Neural cell (in vitro differentiated cells): ENCODE measurements around the gene FRMD4A. TPM values are rescaled to one million over a fixed set of nuclear protein-coding genes. Genes with fewer than 3 reads are reported as not detected.

Source experiments
- H2AFZ ChIP-seq: fragments of 200-600, 300-800 bp; sonication (generic), shearing (Covaris generic); 2 replicates; pipeline ENCODE4 v1.6.0; 2014; ENCODE audit warnings: low read depth, mild to moderate bottlenecking, antibody characterized with exemption, low read length, moderate library complexity
- H3F3A ChIP-seq: fragments of 200-600 bp; shearing (Covaris generic); 2 replicates; pipeline ENCODE4 v1.6.1; 2016; ENCODE audit warnings: mild to moderate bottlenecking, moderate library complexity, mixed read lengths, antibody characterized with exemption, low read length; ENCODE audit not compliant: insufficient read depth, poor library complexity, severe bottlenecking
- H3K27ac ChIP-seq: fragments of 200-600, 300-800 bp; sonication (generic), shearing (Covaris generic); 2 replicates; pipeline ENCODE4 v1.5.1; 2014; ENCODE audit warnings: mild to moderate bottlenecking, low read length, moderate library complexity
- H3K27me3 ChIP-seq: fragments of 300-800, 200-600 bp; sonication (generic), shearing (Covaris generic); 2 replicates; pipeline ENCODE4 v1.6.0; 2014; ENCODE audit warnings: mild to moderate bottlenecking, low read depth, low read length, moderate library complexity; ENCODE audit not compliant: insufficient read depth
- H3K36me3 ChIP-seq: fragments of 300-800, 200-600 bp; sonication (generic), shearing (Covaris generic); 2 replicates; pipeline ENCODE4 v1.5.1; 2014; ENCODE audit warnings: mild to moderate bottlenecking, antibody characterized with exemption, low read length, moderate library complexity; ENCODE audit not compliant: insufficient read depth
- H3K4me2 ChIP-seq: fragments of 300-800, 200-600 bp; sonication (generic), shearing (Covaris generic); 2 replicates; pipeline ENCODE4 v1.6.0; 2014; ENCODE audit warnings: mild to moderate bottlenecking, low read length
- H3K4me3 ChIP-seq: fragments of 300-800, 200-600 bp; sonication (generic), shearing (Covaris generic); 2 replicates; pipeline ENCODE4 v1.5.1; 2014; ENCODE audit warnings: mild to moderate bottlenecking, low read length, moderate library complexity
- H3K79me2 ChIP-seq: fragments of 200-600 bp; shearing (Covaris generic); replicated peaks from 2 replicates; pipeline ENCODE4 v1.6.0; 2014; ENCODE audit warnings: mild to moderate bottlenecking, low read length, moderate library complexity; ENCODE audit not compliant: insufficient read depth
- H3K9ac ChIP-seq: fragments of 300-800, 200-600 bp; sonication (generic), shearing (Covaris generic); 2 replicates; pipeline ENCODE4 v1.6.1; 2016; ENCODE audit warnings: mild to moderate bottlenecking, low read length, mixed read lengths
- H3K9me2 ChIP-seq: fragments of 200-600 bp; shearing (Covaris generic); 2 replicates; pipeline ENCODE4 v1.6.1; 2016; ENCODE audit warnings: mild to moderate bottlenecking, low read length, mixed read lengths; ENCODE audit not compliant: insufficient read depth
- H3K9me3 ChIP-seq: fragments of 200-600, 300-800 bp; sonication (generic), shearing (Covaris generic); 2 replicates; pipeline ENCODE4 v1.6.1; 2016; ENCODE audit warnings: mild to moderate bottlenecking, mixed run types, low read length, moderate library complexity, mixed read lengths
- H4K20me1 ChIP-seq: fragments of 200-600 bp; shearing (Covaris generic); 2 replicates; pipeline ENCODE4 v1.6.1; 2016; ENCODE audit warnings: mild to moderate bottlenecking, mixed run types; ENCODE audit not compliant: insufficient read depth
- EP300 ChIP-seq: fragments of 450-650 bp; conservative IDR thresholded peaks from 2 replicates; pipeline ENCODE4 v1.6.1; 2014; ENCODE audit warnings: antibody characterized with exemption, mild to moderate bottlenecking, moderate library complexity; ENCODE audit not compliant: poor library complexity, severe bottlenecking
- EZH2 ChIP-seq: fragments of 200-600, 300-800 bp; shearing (Covaris generic), sonication (generic); IDR thresholded peaks from 2 replicates; pipeline ENCODE4 v1.6.1; 2014; ENCODE audit warnings: antibody characterized with exemption, low read length, borderline replicate concordance, mild to moderate bottlenecking; ENCODE audit not compliant: insufficient read depth, poor library complexity, severe bottlenecking
- MXI1 ChIP-seq: fragments of 450-650 bp; conservative IDR thresholded peaks from 2 replicates; pipeline ENCODE4 v1.6.1; 2014; ENCODE audit warnings: antibody characterized with exemption, mild to moderate bottlenecking; ENCODE audit not compliant: poor library complexity, severe bottlenecking
- POLR2AphosphoS5 ChIP-seq: IDR thresholded peaks from 2 replicates; pipeline ENCODE4 v1.6.1; 2012
- RAD21 ChIP-seq: fragments of 450-650 bp; conservative IDR thresholded peaks from 2 replicates; pipeline ENCODE4 v1.6.1; 2014; ENCODE audit warnings: antibody characterized with exemption, mild to moderate bottlenecking, moderate library complexity
- REST ChIP-seq: IDR thresholded peaks from 2 replicates; pipeline ENCODE4 v1.6.1; 2012; ENCODE audit warnings: borderline replicate concordance
- SMC3 ChIP-seq: fragments of 450-650 bp; conservative IDR thresholded peaks from 2 replicates; pipeline ENCODE4 v1.6.1; 2014; ENCODE audit warnings: antibody characterized with exemption, mild to moderate bottlenecking, moderate library complexity; ENCODE audit not compliant: poor library complexity
- TAF1 ChIP-seq: IDR thresholded peaks from 2 replicates; pipeline ENCODE4 v1.6.1; 2012; ENCODE audit warnings: low read depth
- polyA plus RNA-seq: library from polyadenylated mRNA; depleted of rRNA; stranded (reverse); fragments of >200 nt; gene quantifications from 2 replicates; pipeline ENCODE4 v1.2.3, GENCODE V29; 2014
- TF ChIP-seq, protein P1 (sequence below): fragments of 450-650 bp; IDR thresholded peaks from 2 replicates; pipeline ENCODE4 v1.5.1; 2014; ENCODE audit warnings: antibody characterized with exemption, mild to moderate bottlenecking, moderate library complexity; ENCODE audit not compliant: poor library complexity, severe bottlenecking

FRMD4A gene
- polyA plus RNA-seq, 1 donor from 2014 or later: 36.5 TPM

- no peaks in the 10 kb centered on the region for H3F3A ChIP-seq
- H3K9me2 ChIP-seq: no peaks in the 10 kb centered on the region
- H3K9me3 ChIP-seq: no peaks in the 10 kb centered on the region
- H3K36me3 ChIP-seq: peaks cover 19% of the 10 kb centered on the region
- H3K4me2 ChIP-seq: no peak overlapping the region
- no peaks in the 10 kb centered on the region for H4K20me1 ChIP-seq
- TF ChIP-seq POLR2AphosphoS5 (no peak), RAD21 (no peak), TAF1 (no peak), SMC3 (no peak), EP300 (no peak), REST (no peak), EZH2 (no peak), MXI1 (no peak)
- TF ChIP-seq, protein P1, sequence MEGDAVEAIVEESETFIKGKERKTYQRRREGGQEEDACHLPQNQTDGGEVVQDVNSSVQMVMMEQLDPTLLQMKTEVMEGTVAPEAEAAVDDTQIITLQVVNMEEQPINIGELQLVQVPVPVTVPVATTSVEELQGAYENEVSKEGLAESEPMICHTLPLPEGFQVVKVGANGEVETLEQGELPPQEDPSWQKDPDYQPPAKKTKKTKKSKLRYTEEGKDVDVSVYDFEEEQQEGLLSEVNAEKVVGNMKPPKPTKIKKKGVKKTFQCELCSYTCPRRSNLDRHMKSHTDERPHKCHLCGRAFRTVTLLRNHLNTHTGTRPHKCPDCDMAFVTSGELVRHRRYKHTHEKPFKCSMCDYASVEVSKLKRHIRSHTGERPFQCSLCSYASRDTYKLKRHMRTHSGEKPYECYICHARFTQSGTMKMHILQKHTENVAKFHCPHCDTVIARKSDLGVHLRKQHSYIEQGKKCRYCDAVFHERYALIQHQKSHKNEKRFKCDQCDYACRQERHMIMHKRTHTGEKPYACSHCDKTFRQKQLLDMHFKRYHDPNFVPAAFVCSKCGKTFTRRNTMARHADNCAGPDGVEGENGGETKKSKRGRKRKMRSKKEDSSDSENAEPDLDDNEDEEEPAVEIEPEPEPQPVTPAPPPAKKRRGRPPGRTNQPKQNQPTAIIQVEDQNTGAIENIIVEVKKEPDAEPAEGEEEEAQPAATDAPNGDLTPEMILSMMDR: no peak
- H3K9ac ChIP-seq: no peak overlapping the region
- H3K27me3 ChIP-seq: no peaks in the 10 kb centered on the region
- no peak overlapping the region for H3K27ac ChIP-seq
- no peak overlapping the region for H2AFZ ChIP-seq
- no peaks in the 10 kb centered on the region for H3K79me2 ChIP-seq
- no peak overlapping the region for H3K4me3 ChIP-seq
These were observed 708.8 kb downstream of the FRMD4A start for GRCh38 chr10:13621931-13622330.

- Histone ChIP-seq H2AFZ (no peak overlapping the region), H3K27ac (no peak overlapping the region), H3K9me2 (no peaks in the 10 kb centered on the region), H3K4me2 (no peak overlapping the region), H3K9ac (no peak overlapping the region), H3K36me3 (peaks cover 14% of the 10 kb centered on the region), H3K79me2 (no peaks in the 10 kb centered on the region), H3F3A (no peaks in the 10 kb centered on the region), H3K4me3 (no peak overlapping the region), H3K27me3 (no peaks in the 10 kb centered on the region), H4K20me1 (no peaks in the 10 kb centered on the region), H3K9me3 (no peaks in the 10 kb centered on the region)
- no peak for TF ChIP-seq MXI1
These were observed 713.6 kb downstream of the FRMD4A start for GRCh38 chr10:13617116-13617515.

DNA sequence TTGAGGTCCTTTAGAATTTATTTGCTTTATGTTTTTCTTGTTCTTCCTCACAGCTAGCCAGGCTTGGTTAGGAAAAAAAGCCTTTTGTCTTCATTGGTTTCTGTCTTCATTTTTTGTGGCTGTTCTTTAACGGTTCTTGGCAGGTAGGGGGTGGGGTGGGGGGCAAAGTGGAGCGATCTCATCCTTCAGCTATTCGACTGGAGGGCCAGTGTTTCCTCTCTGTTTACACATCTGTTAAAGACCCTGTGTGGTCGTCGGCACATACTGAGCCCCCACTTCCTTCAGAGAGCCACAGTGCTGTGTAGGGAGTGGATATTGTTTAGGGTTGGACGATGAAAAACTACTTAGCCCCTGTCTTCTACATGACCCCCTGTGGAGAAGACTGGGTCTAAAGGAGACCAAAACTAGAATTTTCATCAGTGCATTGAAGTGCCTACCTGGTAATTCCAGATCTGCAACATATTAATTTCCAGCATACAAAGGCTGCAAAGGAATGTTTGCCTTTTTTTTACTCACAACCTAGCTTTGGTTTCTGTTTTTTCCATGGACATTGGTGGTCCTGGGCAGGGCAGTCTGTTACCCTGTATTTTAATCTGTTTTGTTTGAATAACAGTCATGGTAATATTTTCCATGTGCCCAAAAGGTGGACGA, 714.9 kb downstream of the FRMD4A start:
- Histone ChIP-seq H3K9ac (no peak overlapping the region), H3K4me2 (no peak overlapping the region), H2AFZ (no peak overlapping the region)

More for the DNA sequence above, 714.9 kb downstream of the FRMD4A start:
- no peaks in the 10 kb centered on the region for H3K27me3 ChIP-seq
- no peak overlapping the region for H3K4me3 ChIP-seq
- no peaks in the 10 kb centered on the region for H3K9me2 ChIP-seq
- no peak overlapping the region for H3K27ac ChIP-seq
- no peaks in the 10 kb centered on the region for H4K20me1 ChIP-seq
- no peaks in the 10 kb centered on the region for H3F3A ChIP-seq
- H3K9me3 ChIP-seq: no peaks in the 10 kb centered on the region
- H3K79me2 ChIP-seq: no peaks in the 10 kb centered on the region
- TF ChIP-seq MXI1 (no peak), POLR2AphosphoS5 (no peak), REST (no peak), EZH2 (no peak), TAF1 (no peak), EP300 (no peak), RAD21 (no peak), SMC3 (no peak)
- TF ChIP-seq, protein P1: no peak
- H3K36me3 ChIP-seq: peaks cover 10% of the 10 kb centered on the region
